CD1c-positive myeloid dendritic cell (primary cell): ENCODE measurements around the gene SLC6A16.
"Not testable (repeated sequence)": the region's sequence is repeated elsewhere in the genome, so short reads cannot be mapped to it uniquely, and the experiment has no call there.

Experiments
- DNase-seq: peaks from one replicate; pipeline ENCODE4 v3.0.0-alpha.2; 2016; ENCODE audit errors: extremely low spot score

SLC6A16 gene

GRCh38 chr19:49344505-49345423 lies 19.8 kb upstream of the SLC6A16 start:
- no peak for DNase-seq

GRCh38 chr19:49343123-49343522 lies 18.1 kb upstream of the SLC6A16 start:
- DNase-seq: no peak

- DNase-seq: no peak
Observed at GRCh38 chr19:49342291-49342721, 17.3 kb upstream of the SLC6A16 start.

- DNase-seq: no peak
Observed at GRCh38 chr19:49340865-49341718, 16.1 kb upstream of the SLC6A16 start.

GRCh38 chr19:49340069-49340864 lies 15.3 kb upstream of the SLC6A16 start:
- DNase-seq: peak; percentile 32

GRCh38 chr19:49339301-49340068 lies 14.5 kb upstream of the SLC6A16 start:
- no peak for DNase-seq

- no peak for DNase-seq
Observed at GRCh38 chr19:49338691-49339300, 13.8 kb upstream of the SLC6A16 start.

- DNase-seq: no peak
Observed at GRCh38 chr19:49338023-49338677, 13.2 kb upstream of the SLC6A16 start.

GRCh38 chr19:49337267-49338022 lies 12.5 kb upstream of the SLC6A16 start:
- DNase-seq: no peak

GRCh38 chr19:49336482-49337266 lies 11.7 kb upstream of the SLC6A16 start:
- no peak for DNase-seq

- DNase-seq: peak; percentile 41
Observed at GRCh38 chr19:49335784-49336481, 10.9 kb upstream of the SLC6A16 start.

- DNase-seq: peak; percentile 57
Observed at GRCh38 chr19:49335071-49335783, 10.2 kb upstream of the SLC6A16 start, which contains the start of gene CD37. Gene CD37, plus strand, starts transcription at chr19:49335406. Its CDS starts 135 bp downstream, at chr19:49335541.

GRCh38 chr19:49333811-49334288 lies 8.9 kb upstream of the SLC6A16 start:
- DNase-seq: peak; percentile 56

GRCh38 chr19:49333418-49333805 lies 8.4 kb upstream of the SLC6A16 start:
- DNase-seq: no peak

GRCh38 chr19:49332691-49333417 lies 7.9 kb upstream of the SLC6A16 start:
- not testable (repeated sequence) for DNase-seq

GRCh38 chr19:49331616-49332055 lies 6.6 kb upstream of the SLC6A16 start:
- DNase-seq: peak; percentile 86
